ENCODE data around the gene THAP2.

THAP2 gene

DNA sequence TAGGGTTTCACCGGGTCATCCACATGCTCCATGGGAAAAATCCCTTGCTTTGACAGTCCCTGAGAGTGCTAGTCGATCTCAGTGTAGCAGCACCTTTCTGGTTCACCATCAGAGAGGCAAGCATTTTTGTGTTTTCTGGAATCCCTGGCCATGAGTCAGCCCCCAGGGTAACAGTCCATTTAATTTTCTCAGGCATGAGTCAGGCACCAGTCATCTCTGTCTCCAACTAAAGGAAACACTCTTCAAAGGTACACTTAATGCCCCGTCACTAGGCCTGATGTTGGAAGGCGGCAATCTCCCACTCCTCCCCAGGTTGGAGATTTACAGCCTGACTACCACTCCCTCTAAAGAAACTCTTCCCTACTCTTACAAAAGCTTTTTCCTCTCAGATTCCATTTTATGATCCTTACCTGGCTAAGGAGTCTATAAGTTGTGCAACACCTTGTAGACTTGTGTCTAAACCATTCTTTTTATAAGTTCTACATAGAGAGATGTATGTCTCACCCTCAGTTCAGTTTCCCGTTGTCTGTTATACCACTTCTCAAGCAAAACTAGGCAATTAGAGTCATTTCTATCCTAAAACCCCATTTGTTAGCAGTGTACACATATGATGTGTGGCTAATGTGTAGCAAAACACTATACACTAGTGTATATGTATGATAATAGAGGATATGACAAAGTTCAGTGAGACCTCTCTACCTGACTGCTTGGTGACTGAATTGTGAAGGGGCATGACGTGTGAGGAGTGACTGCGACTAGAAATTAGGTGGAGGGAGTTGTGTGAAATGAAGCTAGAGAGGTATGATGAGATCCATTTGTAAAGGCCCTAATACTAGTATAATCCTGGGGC lies 46.4 kb downstream of the THAP2 start:
- DNase-seq (ENCODE audit: low read depth), result no peak
- no peak overlapping the region for H3K4me3 ChIP-seq (ENCODE audit: low read depth, low read length)
- TF ChIP-seq, protein P1, sequence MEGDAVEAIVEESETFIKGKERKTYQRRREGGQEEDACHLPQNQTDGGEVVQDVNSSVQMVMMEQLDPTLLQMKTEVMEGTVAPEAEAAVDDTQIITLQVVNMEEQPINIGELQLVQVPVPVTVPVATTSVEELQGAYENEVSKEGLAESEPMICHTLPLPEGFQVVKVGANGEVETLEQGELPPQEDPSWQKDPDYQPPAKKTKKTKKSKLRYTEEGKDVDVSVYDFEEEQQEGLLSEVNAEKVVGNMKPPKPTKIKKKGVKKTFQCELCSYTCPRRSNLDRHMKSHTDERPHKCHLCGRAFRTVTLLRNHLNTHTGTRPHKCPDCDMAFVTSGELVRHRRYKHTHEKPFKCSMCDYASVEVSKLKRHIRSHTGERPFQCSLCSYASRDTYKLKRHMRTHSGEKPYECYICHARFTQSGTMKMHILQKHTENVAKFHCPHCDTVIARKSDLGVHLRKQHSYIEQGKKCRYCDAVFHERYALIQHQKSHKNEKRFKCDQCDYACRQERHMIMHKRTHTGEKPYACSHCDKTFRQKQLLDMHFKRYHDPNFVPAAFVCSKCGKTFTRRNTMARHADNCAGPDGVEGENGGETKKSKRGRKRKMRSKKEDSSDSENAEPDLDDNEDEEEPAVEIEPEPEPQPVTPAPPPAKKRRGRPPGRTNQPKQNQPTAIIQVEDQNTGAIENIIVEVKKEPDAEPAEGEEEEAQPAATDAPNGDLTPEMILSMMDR (IDR thresholded peaks at IDR 0.05; ENCODE audit: insufficient read depth, low read depth, low read length, missing control alignments), result no peak

DNA sequence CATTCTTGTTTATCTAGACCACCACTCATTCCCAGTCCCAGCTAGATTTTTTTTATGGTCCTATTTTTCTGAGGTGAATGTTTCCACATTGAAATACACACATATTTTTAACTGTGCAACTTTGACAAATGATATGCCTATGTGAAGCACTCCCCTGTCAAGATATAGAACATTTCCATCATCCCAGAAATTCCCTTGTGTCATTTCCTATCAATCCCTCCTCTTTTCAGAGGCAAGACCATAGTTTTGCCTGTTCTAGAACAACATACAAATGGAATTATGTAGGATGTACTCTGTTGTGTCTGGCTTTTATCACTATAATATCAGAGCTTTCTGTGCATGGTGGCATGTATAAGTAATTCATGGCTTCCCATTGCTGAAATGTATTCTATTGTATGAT lies 54.5 kb downstream of the THAP2 start:
- TF ChIP-seq, protein P1 (IDR thresholded peaks at IDR 0.05; ENCODE audit: insufficient read depth, low read depth, low read length, missing control alignments), result no peak
- no peak for DNase-seq (ENCODE audit: low read depth)
- no peak overlapping the region for H3K4me3 ChIP-seq (ENCODE audit: low read depth, low read length)

DNA sequence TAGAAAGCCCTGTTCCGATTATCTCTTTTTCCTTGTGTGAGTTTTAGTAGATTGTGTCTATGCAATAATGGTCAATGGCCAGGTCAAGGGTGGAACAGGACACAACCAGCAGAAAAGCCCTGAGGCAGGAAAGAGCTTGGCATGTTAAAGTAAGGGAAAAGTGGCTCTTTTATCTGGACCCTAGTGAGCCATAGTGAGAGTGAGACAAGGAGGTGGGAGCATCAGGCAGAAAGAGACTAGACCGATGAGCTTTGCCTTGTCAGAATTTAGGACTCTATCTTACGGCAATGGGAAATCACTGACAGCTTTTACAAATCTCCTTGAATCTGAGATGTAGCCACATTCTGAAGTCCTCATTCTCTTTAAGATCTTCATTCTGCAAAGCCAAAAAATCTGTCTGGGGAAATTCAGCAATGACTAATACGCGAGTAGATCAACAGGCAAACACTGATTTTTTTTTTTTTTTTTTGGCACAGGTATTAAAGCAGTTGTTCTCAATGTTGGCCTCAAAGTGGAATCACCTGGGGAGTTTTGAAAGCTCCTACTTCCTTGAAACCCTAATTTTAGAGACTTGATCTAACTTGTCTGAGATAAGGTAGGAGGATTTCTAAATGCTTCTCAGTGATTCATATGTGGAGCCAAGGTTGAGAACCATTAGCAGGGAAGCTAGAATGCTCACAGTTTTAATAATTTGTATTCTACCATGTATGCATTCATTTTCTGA lies 55.7 kb downstream of the THAP2 start:
- no peak overlapping the region for H3K4me3 ChIP-seq (ENCODE audit: low read depth, low read length)
- DNase-seq (ENCODE audit: low read depth), result no peak
- TF ChIP-seq, protein P1 (IDR thresholded peaks at IDR 0.05; ENCODE audit: insufficient read depth, low read depth, low read length, missing control alignments), result no peak

DNA sequence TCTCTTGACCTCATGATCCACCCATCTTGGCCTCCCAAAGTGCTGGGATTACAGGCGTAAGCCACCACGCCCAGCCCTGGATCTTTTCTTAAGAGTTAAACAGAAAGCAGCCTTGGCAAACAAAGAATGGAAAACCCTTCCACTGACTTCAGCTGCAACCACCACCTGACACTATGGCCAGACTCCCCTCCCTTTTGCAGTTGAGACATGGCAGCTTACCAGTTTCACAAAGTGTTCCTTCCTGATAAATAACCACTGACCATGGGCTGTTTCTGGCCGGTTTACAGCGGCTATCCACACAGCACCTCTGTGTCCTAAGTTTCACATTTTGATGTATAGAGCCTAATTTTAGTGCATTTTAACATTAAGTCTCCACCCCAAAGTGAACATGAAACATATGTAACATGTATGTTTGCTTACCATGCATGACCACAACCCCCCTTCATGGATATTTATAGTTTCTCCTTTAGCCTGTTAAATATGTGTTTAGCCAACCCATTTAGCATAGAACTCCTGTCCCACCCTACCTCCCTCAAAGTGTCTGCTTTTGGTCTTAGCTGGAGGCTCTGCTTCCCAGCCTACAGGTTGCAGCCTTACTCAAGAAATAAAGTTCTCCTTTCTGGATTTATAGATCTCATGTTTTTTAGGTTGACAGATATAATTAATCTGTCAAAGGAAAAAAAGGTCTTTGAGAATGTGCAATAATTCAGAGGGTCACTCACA lies 57.8 kb downstream of the THAP2 start:
- no peak for DNase-seq (ENCODE audit: low read depth)
- TF ChIP-seq, protein P1 (IDR thresholded peaks at IDR 0.05; ENCODE audit: insufficient read depth, low read depth, low read length, missing control alignments), result no peak
- no peak overlapping the region for H3K4me3 ChIP-seq (ENCODE audit: low read depth, low read length)

DNA sequence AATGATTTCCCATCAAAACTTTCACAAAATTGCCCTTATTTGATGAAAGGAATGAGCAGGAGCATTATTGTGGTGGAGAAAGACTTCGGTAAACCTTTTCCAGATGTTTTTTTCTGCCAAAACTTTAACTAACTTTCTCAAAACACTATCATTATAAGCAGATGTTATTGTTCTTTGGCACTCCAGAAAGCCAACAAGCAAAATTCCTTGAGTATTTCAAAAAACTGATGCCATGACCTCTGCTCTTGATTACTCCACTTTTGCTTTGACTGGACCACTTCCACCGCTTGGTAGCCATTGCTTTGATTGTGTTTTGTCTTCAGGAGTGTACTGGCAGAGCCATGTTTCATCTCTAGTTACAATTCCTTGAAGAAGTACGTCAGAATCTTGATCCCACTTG lies 60.9 kb downstream of the THAP2 start:
- no peak for DNase-seq (ENCODE audit: low read depth)
- no peak overlapping the region for H3K4me3 ChIP-seq (ENCODE audit: low read depth, low read length)
- TF ChIP-seq, protein P1 (IDR thresholded peaks at IDR 0.05; ENCODE audit: insufficient read depth, low read depth, low read length, missing control alignments), result no peak

DNA sequence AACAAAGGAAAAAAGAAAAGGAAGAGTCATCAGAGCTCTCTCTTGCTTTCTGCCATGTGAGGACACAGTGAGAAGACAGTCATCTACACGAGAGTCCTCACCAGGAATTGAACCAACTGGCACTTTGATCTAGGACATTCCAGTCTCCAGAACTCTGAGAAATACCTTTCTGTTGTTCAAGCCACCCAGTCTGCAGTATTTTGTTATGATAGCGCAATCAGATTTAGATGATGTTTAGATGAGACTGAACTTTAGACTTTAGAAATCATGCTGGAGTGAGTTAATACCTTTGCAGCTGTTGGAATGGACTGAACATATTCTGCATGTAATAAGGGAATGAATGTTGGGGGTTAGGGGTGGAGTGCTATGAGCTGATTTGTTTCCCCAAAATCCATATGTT lies 62.4 kb downstream of the THAP2 start:
- TF ChIP-seq, protein P1 (IDR thresholded peaks at IDR 0.05; ENCODE audit: insufficient read depth, low read depth, low read length, missing control alignments), result no peak
- DNase-seq (ENCODE audit: low read depth), result no peak
- H3K4me3 ChIP-seq (ENCODE audit: low read depth, low read length), result no peak overlapping the region

Measured in GM12865 (cell line).